HG02840 (cell line): Measurements from ENCODE around the gene FLII.
"Not testable (repeated sequence)": the region's sequence is repeated elsewhere in the genome, so short reads cannot be mapped to it uniquely, and the experiment has no call there.

Experiments used
- ATAC-seq: cut with Tn5 transposase; IDR thresholded peaks from one replicate; pipeline ENCODE4 v1.9.1; 2021; ENCODE audit warnings: mild to moderate bottlenecking, moderate library complexity, moderate number of reproducible peaks; ENCODE audit not compliant: unreplicated experiment, low FRiP score

Gene FLII

DNA sequence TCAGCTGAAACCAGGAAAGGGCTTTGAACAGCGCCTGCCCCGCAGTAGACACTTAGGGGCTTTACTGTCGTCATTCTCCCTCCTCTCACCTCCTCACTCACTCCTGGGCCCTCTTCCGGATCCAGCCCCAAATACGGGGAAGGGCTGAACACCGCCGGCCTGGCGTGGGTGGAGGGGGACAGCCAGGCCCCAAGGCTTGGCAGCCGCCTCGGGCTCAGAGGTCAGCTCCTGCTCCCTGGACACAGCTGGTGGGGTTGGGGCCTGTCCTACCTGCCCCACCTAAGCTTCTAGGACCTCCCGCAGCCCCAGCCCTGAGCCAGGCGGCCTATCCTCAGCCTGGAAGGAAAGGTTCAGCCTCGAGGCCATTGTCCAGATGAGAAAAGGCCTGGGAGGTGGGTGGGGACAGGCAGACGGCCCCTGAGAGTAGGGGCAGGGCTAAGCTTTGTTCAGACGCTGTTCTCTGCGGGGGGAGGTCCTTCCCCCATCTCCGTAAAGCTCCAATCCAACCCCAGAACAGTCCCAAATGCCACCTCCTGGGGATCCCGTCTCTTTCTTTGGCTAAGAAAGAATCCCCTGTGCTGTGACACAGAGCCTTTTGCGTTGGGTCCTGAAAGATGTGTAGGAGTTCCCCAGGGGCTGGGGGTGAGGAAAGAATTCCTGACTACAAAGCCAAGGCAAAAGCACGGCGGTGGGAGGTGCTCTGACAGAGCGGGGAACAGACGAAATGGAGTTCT lies 34.0 kb downstream of the FLII start:
- no peak for ATAC-seq

DNA sequence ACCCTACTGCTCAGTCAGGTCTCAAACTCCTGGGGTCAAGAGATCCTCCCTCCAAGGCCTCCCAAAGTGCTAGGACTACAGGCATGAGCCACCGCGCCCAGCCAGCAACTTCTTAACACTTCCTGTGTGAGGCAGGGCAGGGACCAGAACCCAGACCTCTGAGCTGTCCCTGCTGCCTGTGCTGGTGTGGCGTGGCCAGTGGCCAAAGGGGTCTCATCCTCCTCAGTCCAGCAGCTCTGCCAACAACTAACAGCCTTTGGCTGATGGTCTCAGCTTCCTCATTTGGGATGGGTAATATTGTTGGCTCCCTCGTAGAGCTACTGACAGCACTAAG lies 34.5 kb downstream of the FLII start:
- ATAC-seq, result no peak

DNA sequence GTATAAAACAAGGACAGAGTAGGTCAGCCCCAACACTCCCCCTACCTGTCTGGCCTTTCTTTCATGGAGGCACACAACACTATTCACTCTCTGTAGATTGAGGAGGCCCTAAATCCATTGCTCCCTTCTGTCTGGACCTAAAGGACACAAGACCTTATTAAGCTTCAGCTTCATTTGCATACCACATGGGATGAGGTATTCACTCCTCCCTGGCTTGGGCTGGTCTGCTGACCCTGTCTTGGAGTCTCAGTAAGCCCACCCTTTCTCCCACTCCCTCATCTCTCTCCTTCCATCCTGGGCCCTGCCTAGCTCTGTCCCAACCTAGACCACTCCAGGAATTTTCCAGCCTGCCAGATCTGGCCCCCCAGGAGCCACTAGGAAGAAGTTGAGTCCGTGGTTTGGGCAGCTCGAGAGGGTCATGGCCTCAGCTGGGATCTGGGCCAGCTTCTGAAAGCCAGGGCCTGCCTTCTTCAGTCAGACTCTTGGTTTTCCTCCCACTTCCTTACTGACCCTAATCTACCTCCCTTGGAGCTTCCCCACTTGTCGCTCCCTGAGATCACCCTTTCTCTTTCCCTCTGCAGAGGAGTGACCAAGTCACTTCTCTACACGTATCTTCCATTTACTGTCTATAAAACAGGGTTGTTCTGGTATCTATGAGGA lies 39.7 kb downstream of the FLII start:
- ATAC-seq, result no peak

DNA sequence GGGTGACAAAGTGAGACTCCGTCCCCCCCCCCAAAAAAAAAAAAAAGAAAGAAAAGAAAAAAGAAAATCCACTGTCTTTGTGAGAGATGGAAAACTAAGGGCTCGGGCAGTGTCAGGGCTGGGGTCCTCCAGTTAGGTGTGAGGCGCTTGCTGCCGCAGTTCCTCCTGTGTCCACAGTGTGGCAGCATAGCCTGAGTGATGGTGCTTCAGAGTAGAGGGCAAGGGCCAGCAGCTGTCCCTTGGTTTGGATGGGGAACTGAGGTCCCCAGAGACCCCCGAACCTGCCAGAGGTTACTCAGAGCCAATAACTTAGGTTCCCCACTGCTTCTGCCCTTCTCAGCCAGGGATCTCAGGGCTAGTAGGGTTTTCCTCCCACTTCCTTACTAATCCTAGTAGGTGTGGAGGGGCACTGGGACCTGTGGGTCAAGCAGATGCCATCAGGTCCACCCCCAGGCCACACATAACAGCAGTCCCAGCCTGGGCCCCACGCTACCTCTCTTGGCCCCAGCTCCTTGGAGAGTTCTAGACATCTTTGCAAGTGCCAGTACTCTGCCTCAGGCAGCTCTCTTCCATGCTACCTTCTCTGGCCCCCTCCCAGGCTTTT lies 41.0 kb downstream of the FLII start:
- ATAC-seq, result no peak

DNA sequence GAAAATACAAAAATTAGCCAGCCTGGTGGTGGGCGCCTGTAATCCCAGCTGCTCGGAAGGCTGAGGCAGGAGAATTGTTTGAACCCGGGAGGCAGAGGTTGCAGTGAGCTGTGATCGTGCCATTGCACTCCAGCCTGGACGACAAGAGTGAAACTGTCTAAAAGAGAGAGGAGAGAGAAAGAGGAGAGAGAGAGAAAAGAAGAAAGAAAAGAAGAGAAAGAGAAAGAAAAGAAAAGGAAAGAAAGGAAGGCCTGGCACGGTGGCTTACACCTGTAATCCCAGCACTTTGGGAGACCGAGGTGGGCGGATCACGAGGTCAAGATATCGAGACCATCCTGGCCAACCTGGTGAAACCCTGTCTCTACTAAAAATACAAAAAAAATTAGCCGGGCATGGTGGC lies 41.6 kb downstream of the FLII start:
- ATAC-seq, result not testable (repeated sequence)

DNA sequence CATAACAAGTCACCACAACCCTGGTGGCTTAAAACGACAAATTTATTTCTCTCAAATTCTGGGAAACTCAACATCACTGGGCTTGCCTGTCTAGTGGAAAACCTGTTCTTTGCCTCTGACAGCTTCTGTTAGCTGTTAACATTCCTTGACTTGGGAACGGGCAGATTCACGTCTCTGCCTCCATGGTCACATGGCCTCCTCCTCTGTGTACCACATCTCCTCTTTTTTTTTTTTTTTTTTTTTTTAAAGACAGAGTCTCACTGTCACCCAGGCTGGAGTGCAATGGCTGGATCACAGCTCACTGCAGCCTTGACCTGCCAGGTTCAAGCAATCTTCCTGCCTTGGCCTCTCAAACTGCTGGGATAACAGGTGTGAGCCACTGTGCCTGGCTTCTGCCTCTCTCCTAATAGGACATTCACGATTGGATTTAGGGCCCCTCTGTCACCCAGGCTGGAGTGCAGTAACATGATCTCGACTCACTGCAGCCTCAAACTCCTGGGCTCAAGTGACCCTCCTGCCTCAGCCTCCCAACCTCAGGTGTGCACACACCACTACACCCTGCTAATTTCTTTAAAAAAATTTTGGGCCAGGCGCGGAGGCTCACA lies 44.8 kb downstream of the FLII start:
- no peak for ATAC-seq

DNA sequence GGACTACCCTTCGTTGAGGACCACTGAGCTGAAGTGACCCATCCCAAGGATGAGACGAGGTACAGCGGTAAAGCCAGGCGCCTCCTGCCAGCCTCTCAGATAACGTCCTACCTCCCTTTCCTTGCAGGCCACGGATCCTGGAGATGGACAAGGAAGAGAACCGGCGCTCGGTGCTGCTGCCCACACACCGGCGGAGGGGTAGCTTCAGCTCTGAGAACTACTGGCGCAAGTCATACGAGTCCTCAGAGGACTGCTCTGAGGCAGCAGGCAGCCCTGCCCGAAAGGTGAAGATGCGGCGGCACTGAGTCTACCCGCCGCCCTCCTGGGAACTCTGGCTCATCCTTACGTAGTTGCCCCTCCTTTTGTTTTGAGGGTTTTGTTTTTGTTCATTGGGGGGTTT lies 50.4 kb downstream of the FLII start:
- no peak for ATAC-seq

DNA sequence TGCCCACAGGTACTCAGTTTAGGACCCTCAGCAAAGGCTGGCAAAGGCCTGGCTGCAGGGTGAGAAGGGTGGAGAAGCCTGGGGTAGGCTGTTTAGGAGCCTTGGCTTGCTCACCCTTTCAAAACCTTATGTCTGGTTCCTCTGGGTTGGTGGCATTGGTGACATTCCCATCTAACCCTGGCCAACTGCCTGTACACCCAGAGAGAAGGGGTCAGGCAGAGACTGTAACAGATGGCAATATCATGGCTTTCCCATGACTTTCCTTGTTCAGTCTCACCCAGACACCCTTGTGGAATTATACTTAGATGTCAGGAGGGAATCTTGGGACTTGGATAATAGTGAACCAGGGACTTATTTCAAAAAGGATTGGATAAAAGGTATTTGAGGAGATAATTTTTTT lies 51.6 kb downstream of the FLII start:
- ATAC-seq, result no peak

DNA sequence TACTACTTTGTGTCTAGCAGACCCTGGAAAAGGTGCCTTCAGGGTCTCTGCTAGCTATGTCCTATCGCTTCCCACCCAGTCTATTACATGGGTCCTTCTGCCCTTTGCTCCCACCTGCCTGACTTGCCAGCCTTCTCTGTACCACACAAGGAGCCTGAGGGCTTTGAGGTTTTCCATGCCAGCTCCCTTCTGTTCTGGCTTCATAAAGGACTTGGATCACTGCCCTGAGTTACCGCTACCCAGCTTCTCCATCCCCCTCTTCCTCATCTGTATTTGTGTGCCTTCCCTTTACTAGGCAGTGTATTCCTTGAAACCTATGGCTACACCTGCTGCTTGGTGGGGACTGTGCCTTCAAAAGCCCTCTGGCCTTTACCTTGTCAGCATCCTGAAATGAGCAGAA lies 52.7 kb downstream of the FLII start:
- no peak for ATAC-seq

DNA sequence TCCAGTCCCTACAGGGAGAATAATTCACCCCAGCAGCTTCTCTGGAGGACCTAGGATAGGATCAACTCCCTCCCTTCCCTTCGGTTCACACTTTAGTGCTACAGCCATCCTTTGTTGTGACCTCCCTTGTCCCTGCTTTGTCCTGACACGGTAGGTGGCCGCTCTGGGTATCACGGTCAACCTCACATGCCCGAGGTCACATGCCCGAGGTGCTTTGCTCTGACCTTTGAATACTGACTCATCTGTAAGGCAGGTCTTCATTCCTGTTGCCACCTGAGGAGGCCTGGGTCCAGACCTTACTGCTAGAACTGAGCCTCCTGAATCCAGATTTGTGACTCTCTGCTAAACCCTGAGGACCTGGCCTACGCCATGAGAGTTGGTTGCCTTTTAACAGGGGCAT lies 55.2 kb downstream of the FLII start:
- no peak for ATAC-seq

DNA sequence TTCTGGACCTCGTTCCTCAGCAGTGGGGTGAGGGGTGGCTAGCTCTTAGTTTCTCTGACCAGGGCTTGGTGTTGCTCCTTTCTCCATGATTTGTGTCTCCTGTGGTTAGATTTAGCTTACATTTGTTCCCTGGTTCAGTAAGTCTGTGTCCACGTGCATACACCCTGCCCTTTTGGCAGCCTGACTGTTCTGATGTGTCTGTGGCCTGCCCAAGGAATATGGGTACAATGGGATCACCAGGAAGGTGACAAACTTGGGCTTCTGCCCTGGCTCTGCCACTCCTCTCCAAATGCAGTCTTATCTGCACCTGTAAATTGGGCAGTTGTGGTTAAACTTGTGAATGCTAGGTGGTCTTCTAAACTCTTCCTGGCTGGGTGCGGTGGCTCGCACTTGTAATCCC lies 57.4 kb downstream of the FLII start:
- ATAC-seq, result no peak

DNA sequence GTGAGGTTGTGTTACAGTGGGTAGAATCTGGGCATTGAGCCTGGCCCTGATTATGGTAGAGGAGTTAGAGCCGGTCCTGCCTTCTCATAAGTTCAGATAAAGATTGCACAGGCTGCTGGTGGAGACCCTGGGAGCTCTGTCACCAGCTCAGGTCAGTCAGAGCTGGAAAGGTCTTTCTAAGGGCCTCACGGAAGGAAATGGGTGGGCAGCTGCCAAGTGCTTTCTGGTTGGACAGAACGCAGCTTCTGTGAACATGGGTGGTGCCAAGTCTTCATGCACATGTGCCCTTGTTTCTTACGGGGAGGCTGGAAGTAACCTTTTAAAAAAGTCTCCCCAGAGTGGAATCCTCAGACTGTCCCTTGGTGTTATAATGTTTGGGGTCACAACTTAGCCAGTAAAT lies 60.0 kb downstream of the FLII start:
- no peak for ATAC-seq

DNA sequence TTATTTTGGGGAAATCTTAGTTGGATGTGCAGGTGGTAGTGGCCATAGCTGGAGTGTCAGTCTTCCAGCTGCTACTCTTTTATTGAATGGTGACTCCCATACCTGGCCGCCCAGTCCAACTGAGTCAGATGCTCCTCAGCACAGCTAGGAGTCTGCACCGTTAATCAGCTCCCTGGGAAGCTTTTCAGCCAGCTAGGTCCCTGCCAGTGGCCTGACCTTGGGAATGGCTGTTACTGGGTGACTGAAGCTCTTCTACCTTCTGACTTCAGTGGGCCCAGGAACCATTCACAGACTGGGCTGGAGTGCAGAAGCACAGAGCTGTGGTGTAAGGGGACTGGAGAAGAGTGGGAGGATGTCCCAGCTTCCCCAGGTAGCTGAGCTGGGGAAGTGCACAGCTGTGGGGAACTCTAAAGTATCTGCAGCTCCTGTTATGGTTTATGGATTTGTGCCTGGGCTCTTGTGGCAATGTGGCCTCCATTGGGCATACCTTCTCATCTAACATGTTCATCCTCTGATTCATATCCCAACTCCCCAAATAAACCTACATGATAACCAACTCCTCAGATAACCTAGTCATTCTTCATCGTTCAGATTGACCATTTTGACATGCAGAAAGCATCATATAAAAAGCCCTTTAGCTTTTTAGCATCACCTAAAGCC lies 60.9 kb downstream of the FLII start:
- ATAC-seq, result no peak

DNA sequence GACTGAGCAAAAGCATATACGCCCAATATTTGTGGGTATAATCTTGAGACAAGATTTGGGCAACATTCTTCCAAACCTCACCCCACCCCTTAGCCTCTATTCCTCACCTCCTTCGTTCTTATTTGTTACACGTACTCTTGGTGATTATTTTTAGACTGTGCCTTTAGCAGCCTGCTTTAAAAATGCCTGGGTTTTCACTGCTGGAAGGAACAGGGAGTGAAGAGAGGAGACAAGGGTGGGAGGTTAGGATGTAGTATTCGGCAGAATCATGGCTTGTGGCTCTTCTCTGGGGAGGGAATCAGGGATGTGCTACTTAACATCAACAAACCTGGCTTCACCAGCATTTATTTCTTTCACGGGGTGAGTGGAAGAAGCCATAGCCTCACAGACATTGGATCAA lies 63.3 kb downstream of the FLII start:
- ATAC-seq, result no peak
